Activated naive CD4-positive, alpha-beta T cell (primary cell): Measurements from ENCODE around the gene ZBTB11.
"Not testable (repeated sequence)": the region's sequence is repeated elsewhere in the genome, so short reads cannot be mapped to it uniquely, and the experiment has no call there.

Source experiments
- DNase-seq, 4 experiments: peaks; one replicate each; lab custom pipeline; 2025; lab: John Stamatoyannopoulos, UW

Gene ZBTB11

GRCh38 chr3:101618726-101619125 lies 58.2 kb downstream of the ZBTB11 start:
- DNase-seq = no peak

- DNase-seq = no peak
These were observed 59.5 kb downstream of the ZBTB11 start for GRCh38 chr3:101617478-101617877.

- no peak for DNase-seq
These were observed 61.4 kb downstream of the ZBTB11 start for GRCh38 chr3:101615525-101615924.

- DNase-seq = not testable (repeated sequence)
These were observed 63.9 kb downstream of the ZBTB11 start for GRCh38 chr3:101613014-101613413.

- no peak for DNase-seq
These were observed 65.9 kb downstream of the ZBTB11 start for GRCh38 chr3:101611023-101611422.

GRCh38 chr3:101605398-101605797 lies 71.5 kb downstream of the ZBTB11 start:
- DNase-seq = not testable (repeated sequence)

- no peak for DNase-seq
These were observed 73.7 kb downstream of the ZBTB11 start for GRCh38 chr3:101603184-101603583.

- no peak for DNase-seq
These were observed 74.2 kb downstream of the ZBTB11 start for GRCh38 chr3:101602731-101603130.
